Right hindlimb (tissue), 1 donor: ENCODE results near the gene ETV3.

Source experiments
- DNase-seq: peaks from one replicate; pipeline ENCODE4 v3.0.0-alpha.2; 2018

ETV3 gene

GRCh38 chr1:157137408-157138219 lies 581 bp downstream of the ETV3 start:
- DNase-seq: no peak

GRCh38 chr1:157137046-157137407 lies 1.2 kb downstream of the ETV3 start:
- no peak for DNase-seq

DNA sequence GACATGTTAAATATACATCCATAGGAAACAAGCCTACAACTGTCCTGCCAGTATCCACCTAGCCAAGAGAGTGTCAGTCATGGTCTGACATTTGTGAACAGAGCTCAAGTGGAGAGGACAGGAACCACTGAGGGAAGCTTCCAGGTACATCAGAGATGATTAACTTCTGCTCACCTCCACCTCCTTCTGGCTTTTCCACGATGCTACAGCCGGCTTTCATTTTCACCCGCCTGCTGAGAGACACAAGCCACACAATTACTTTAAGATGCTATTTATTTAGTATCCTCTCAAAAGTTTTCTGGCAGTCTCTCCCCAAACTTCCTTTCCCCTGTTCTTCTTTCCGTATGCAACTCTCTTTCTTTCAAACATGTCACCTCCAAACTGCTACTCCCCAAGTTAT lies 2.1 kb downstream of the ETV3 start:
- DNase-seq: no peak

GRCh38 chr1:157135646-157136045 lies 2.5 kb downstream of the ETV3 start:
- no peak for DNase-seq

DNA sequence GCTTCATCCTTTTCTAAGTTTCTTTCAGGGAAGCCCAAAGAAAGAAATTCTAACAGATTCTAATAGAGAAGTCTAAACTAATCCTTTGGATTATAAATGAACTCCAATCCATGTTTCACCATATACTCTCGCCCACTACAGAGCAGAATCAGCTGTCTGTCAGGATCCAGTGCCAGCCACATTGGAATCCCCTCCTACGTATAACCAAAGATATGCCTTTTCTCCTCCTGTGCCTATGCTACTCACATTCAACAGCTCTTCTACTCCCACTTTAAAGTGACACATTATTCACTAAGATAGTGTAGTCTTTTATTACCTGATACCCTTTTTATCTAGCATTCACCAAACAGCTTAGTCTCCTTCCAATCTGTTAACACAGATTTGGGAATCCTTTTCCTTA lies 3.1 kb downstream of the ETV3 start:
- DNase-seq: no peak

DNA sequence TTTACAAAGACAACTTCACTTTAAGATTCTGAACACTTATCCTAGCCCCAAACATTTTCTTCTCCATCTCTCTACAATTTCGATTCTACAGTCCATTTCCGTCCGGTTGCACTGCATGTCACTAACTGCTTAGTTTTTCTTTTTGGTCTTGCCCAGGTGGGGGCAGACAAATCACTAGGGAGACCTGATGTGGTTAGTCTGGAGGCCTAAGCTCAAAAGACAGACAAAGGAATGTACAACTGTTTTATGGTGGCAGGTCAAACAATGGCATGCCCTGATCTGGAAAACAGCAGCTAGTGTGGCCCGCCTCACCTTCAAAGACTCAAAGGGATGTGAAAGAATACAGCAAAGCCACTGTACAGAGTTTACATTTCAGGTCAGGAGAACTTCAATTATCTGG lies 3.8 kb downstream of the ETV3 start:
- no peak for DNase-seq

GRCh38 chr1:157133426-157133825 lies 4.8 kb downstream of the ETV3 start:
- DNase-seq: no peak

DNA sequence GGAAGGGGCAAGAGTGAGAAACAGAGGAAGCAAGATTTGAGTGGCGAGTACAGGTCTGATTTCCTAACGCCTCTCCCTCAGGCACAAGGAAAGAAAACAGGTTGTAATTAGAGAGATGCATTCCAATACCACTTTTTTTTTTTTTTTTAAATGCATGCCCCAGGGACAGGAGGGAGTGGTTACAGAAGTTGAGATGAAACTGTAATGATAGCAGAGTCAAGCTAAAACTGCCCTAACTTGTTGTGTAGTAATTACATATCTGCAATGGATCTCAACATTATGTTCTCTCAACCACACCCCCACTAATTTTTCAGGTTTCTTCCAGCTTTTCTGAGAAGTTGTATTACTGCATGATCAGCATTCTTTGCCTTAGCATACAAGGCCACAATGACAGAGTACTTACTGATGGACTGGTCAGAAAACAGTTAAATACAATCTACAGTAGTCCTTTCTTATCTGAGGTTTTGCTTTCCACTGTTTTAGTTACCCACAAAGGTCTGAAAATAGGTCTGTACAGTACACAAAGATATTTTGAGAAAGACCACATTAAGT lies 5.5 kb downstream of the ETV3 start:
- no peak for DNase-seq

DNA sequence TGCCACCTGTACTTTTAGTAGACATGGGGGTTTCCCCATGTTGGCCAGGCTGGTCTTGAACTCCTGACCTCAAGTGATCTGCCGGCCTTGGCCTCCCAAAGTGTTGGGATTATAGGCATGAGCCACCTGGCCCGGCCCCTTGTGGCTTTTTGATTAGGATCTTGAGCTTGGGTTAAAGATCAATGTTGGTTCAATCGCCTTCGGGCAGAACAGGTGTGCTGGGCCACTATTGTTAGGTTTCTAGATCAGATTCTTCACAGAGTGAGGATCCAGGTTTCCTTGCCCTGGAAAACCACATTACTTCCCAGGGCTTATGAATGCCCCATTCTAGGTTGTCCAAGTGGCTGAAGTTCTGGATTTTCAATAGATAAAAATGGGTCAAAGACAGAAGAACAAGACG lies 6.1 kb downstream of the ETV3 start:
- no peak for DNase-seq

- no peak for DNase-seq
These were observed 6.9 kb downstream of the ETV3 start for GRCh38 chr1:157131281-157131680.

DNA sequence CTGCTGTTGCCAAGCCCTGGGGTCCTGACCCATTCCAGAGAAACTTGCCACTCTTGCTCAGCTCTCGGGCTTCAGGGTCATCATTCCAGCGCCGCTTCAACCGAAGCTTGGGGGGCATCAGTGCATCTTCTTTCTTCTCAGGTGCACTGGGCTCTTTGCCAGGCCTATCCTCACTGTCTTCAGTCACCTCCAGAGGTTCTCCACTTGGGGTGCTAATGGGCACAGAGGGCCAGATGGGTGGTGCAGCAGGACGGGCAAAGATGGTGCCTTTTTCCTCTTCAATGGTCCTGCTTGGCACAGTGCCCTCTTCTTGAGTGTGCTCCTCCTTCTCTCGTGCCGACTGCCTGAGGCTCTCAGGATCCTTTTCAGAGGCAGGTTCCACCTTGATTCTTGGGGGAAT lies 13.3 kb downstream of the ETV3 start:
- no peak for DNase-seq

DNA sequence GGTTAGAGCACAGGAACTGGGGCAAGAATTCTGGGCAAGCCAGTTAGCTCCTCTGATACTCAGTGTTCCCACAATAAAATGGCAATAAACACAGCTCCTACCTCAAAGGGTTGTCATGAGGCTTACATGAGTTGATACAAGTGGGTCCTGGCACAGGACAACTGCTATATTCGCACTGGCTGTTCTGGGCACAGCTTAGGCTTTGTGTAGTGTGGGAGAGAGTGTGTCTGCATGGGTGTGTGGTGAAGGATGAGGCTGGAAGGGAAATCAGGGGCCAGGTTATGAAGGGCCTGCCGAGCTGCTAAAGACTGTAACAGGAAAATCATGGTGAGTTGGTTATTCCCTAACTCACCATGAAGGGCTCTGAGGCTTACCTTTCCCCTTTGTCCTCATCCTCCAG lies 18.7 kb downstream of the ETV3 start:
- no peak for DNase-seq

DNA sequence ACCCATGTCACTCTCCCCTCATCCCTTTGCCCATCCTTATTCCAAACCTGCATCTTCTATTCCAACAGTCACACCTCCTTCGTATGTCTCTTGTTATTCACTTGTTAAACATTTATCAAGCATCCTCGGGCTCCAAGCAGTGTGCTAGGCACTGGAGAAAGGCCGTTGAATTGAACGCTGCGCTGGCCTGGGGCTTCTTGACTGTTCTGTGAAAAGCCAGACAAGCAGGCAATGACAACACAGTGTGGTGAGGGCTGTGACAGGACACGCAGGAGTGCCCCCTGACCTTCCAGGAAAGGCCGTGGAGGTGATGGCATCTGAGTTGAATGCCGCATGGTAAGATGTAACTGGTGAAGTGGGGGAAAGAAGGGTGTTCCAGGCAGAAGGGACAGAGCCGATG lies 19.2 kb downstream of the ETV3 start:
- DNase-seq: no peak

DNA sequence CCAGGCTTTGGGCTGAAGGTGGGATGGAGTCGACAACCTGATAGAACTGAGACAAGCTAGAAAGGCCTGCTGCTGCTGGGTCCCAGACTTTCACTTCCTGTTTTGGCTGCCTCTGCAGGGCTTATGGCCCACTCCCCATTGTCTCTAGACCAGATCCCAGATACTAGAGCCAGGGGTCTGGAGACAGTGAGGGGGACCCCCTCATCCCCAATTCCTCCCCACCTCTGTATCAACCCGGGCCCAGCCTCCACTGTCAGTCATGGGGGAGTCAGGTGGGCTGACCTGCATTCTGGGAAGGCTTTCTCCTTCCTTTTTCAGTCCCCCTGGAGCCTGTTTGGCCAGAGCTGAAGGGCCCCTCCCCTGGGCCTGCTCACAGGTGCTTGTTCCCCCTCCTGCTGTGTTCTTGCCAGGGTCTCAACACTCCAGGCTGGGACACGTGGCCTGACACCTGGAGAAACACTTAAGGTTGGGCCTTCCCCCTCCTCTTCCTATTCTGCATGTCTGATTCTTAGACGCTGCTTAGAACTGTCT lies 20.6 kb downstream of the ETV3 start:
- no peak for DNase-seq

GRCh38 chr1:157116737-157117103 lies 21.5 kb downstream of the ETV3 start:
- DNase-seq: no peak

GRCh38 chr1:157115851-157116736 lies 22.1 kb downstream of the ETV3 start:
- no peak for DNase-seq

DNA sequence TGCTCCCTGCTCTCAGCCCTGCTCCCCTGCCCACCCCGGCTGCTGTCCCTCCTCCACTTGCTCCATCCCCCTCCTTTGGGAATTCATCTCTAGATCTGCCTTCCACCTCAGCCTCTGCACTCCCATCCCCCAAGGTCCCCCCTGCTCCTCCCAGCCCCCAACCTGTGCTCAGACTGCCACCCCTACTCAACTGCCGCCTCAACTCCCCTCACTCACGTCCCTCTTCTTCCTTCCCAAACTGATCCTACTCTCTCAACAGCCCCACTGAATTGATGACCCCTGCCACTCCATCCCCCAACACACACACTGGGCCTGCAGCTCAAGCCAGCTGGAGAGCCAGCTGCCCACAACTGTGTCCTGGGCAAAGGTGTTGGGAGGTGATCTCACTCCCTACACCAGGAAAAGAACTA lies 22.8 kb downstream of the ETV3 start:
- no peak for DNase-seq

DNA sequence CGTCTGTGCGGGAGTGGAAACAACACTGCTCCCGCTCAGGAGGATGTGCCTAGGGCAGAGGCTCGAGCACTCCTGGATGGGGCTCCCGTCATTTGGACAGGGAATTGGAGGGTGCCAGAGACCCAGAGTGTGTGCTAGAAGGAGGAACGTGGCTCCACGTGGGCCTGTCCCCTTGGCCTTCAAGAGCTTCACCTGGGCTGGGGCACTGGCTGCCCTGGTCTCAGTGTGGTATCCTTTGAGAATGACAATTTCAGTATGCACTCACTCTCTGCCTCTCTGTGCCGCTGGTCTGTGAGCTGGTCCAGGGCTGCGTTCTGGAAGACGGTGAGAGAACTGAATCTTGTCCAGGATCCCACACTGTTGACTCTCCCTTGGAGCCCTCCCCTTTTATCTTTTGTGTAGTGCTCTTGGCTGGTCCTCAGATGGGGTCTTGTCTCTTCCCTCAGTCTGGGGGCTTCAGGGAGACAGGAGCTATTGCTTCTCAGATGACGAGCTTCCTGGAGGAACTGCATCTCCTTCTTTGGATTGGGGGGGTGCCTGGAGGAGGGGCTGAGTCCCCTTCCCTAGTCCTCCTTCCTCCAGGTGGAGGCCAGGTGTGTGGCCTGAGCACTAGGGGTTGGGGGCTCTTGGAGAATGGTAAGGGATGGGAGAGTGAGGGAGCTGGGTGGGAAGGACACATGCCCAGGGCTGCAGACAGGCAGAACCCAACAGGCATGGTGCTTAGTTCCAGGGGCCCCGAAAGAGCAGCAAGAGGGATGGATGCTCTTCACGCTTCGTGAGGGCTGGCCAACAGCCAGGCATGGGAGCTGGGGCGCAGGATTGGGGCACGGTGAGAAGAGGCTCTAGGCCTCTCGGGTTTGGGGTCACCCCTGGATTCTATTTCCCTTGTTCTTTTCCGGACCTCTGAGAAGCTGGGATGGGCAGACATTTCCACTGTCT lies 23.7 kb downstream of the ETV3 start:
- no peak for DNase-seq

- no peak for DNase-seq
These were observed 24.6 kb downstream of the ETV3 start for GRCh38 chr1:157113631-157114030.

- no peak for DNase-seq
These were observed 25.1 kb downstream of the ETV3 start for GRCh38 chr1:157113106-157113505.

- DNase-seq: no peak
These were observed 25.9 kb downstream of the ETV3 start for GRCh38 chr1:157112186-157112867.
